ENCODE measurements around the gene ZNF490. TPM values are rescaled to one million over a fixed set of nuclear protein-coding genes. Genes with fewer than 3 reads are reported as not detected.

ZNF490 gene
- total and polyA plus RNA-seq, 10 of the 15 experiments (the other 5 are each of a cell fraction or from before 2014, with no cell fraction given), result 0.57 to 8.4 (median 3.2) TPM

DNA sequence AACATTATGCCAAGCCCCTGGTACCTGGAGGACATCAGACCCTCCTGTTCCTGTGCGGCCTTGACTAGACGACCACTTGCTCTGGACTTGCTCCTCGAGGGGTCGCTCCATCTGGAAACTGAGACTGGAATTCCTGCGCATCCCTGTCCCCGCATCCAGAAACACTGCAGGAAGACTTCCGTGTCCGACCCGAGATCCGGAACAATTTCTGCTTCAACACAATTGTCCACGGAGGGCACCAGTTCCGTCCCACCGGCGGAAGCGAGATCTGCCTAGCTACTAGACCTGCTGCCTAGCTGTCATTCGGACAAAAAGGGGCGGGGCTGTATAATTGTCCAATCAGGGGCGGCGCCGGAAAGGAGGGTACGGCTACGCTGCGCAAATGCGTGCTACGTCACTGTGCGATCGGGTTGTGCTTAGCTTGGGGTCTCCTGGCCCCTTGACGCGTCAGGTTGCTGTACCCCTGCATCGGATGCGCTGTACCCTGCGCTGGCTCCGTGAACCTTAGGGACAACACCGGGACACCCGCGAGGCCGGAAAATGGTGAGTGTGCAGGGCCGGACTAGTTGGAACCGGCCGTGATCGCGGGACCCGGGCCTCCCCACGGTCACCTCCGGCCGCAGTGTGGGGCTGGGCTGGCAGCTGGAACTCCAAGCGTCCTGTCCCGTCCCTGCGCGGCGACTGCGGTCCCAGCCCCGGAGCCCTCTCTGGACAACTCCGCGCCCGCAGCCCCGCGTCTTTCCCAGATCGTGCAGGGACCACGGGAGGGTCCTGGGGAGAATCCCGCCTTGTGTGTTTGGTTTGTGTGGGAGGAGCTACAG is at the start of gene ZNF490, which contains the start of gene ZNF791 (continued):
- TF ChIP-seq, protein P1, sequence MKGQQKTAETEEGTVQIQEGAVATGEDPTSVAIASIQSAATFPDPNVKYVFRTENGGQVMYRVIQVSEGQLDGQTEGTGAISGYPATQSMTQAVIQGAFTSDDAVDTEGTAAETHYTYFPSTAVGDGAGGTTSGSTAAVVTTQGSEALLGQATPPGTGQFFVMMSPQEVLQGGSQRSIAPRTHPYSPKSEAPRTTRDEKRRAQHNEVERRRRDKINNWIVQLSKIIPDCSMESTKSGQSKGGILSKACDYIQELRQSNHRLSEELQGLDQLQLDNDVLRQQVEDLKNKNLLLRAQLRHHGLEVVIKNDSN (IDR thresholded peaks at IDR 0.05; ENCODE audit: borderline replicate concordance, extremely low read length, insufficient read depth, low read depth, low read length), result no peak
- TF ChIP-seq FOXK2 (IDR thresholded peaks at IDR 0.05), result no peak; the same call in 1 of the 2 replicates
- peak; percentile 96 for TF ChIP-seq RFX5 (IDR thresholded peaks at IDR 0.05; ENCODE audit: low read depth, low read length)
- TF ChIP-seq KDM1A (IDR thresholded peaks at IDR 0.05; ENCODE audit: borderline replicate concordance), result no peak
- TF ChIP-seq, protein P2, sequence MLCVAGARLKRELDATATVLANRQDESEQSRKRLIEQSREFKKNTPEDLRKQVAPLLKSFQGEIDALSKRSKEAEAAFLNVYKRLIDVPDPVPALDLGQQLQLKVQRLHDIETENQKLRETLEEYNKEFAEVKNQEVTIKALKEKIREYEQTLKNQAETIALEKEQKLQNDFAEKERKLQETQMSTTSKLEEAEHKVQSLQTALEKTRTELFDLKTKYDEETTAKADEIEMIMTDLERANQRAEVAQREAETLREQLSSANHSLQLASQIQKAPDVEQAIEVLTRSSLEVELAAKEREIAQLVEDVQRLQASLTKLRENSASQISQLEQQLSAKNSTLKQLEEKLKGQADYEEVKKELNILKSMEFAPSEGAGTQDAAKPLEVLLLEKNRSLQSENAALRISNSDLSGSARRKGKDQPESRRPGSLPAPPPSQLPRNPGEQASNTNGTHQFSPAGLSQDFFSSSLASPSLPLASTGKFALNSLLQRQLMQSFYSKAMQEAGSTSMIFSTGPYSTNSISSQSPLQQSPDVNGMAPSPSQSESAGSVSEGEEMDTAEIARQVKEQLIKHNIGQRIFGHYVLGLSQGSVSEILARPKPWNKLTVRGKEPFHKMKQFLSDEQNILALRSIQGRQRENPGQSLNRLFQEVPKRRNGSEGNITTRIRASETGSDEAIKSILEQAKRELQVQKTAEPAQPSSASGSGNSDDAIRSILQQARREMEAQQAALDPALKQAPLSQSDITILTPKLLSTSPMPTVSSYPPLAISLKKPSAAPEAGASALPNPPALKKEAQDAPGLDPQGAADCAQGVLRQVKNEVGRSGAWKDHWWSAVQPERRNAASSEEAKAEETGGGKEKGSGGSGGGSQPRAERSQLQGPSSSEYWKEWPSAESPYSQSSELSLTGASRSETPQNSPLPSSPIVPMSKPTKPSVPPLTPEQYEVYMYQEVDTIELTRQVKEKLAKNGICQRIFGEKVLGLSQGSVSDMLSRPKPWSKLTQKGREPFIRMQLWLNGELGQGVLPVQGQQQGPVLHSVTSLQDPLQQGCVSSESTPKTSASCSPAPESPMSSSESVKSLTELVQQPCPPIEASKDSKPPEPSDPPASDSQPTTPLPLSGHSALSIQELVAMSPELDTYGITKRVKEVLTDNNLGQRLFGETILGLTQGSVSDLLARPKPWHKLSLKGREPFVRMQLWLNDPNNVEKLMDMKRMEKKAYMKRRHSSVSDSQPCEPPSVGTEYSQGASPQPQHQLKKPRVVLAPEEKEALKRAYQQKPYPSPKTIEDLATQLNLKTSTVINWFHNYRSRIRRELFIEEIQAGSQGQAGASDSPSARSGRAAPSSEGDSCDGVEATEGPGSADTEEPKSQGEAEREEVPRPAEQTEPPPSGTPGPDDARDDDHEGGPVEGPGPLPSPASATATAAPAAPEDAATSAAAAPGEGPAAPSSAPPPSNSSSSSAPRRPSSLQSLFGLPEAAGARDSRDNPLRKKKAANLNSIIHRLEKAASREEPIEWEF (IDR thresholded peaks at IDR 0.05; ENCODE audit: insufficient replicate concordance, low read depth, low read length), result no peak
- TF ChIP-seq TARDBP (IDR thresholded peaks at IDR 0.05; ENCODE audit: borderline replicate concordance), result no peak
- no peak; the same call in 1 of the 2 replicates for TF ChIP-seq SMC3 (IDR thresholded peaks at IDR 0.05; ENCODE audit: borderline replicate concordance, low read length)
- TF ChIP-seq SIN3A (IDR thresholded peaks at IDR 0.05; ENCODE audit: low read depth, low read length), result peak; percentile 89; the same call in 1 of the 2 replicates
- no peak for TF ChIP-seq BRCA1 (IDR thresholded peaks at IDR 0.05; ENCODE audit: low read depth, low read length)
- TF ChIP-seq TCF12 (IDR thresholded peaks at IDR 0.05; ENCODE audit: low read depth, low read length), result no peak
- TF ChIP-seq ZNF274 (IDR thresholded peaks at IDR 0.05; ENCODE audit: insufficient read depth, insufficient read length), result no peak
- TF ChIP-seq IKZF1 (conservative IDR thresholded peaks at IDR 0.05), result peak; percentile 78
- peak; percentile 79 for TF ChIP-seq HCFC1 (IDR thresholded peaks at IDR 0.05; ENCODE audit: low read length)
- peak; percentile 64 to 74 for TF ChIP-seq IKZF2 (IDR thresholded peaks at IDR 0.05)
- TF ChIP-seq DPF2 (IDR thresholded peaks at IDR 0.05), result peak; percentile 63; the same call in 1 of the 2 replicates
- peak; percentile 9; the same call in 1 of the 2 replicates for TF ChIP-seq NRF1 (conservative IDR thresholded peaks at IDR 0.05; ENCODE audit: low read depth, low read length)
- peak; percentile 44; the same call in 1 of the 2 replicates for TF ChIP-seq SMARCA5 (IDR thresholded peaks at IDR 0.05)
- TF ChIP-seq ZNF384 (IDR thresholded peaks at IDR 0.05; ENCODE audit: borderline replicate concordance, low read depth, low read length), result peak; percentile 29; the same call in 1 of the 2 replicates
- TF ChIP-seq, protein P3, sequence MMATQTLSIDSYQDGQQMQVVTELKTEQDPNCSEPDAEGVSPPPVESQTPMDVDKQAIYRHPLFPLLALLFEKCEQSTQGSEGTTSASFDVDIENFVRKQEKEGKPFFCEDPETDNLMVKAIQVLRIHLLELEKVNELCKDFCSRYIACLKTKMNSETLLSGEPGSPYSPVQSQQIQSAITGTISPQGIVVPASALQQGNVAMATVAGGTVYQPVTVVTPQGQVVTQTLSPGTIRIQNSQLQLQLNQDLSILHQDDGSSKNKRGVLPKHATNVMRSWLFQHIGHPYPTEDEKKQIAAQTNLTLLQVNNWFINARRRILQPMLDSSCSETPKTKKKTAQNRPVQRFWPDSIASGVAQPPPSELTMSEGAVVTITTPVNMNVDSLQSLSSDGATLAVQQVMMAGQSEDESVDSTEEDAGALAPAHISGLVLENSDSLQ (IDR thresholded peaks at IDR 0.05), result peak; percentile 95
- TF ChIP-seq, protein P4, sequence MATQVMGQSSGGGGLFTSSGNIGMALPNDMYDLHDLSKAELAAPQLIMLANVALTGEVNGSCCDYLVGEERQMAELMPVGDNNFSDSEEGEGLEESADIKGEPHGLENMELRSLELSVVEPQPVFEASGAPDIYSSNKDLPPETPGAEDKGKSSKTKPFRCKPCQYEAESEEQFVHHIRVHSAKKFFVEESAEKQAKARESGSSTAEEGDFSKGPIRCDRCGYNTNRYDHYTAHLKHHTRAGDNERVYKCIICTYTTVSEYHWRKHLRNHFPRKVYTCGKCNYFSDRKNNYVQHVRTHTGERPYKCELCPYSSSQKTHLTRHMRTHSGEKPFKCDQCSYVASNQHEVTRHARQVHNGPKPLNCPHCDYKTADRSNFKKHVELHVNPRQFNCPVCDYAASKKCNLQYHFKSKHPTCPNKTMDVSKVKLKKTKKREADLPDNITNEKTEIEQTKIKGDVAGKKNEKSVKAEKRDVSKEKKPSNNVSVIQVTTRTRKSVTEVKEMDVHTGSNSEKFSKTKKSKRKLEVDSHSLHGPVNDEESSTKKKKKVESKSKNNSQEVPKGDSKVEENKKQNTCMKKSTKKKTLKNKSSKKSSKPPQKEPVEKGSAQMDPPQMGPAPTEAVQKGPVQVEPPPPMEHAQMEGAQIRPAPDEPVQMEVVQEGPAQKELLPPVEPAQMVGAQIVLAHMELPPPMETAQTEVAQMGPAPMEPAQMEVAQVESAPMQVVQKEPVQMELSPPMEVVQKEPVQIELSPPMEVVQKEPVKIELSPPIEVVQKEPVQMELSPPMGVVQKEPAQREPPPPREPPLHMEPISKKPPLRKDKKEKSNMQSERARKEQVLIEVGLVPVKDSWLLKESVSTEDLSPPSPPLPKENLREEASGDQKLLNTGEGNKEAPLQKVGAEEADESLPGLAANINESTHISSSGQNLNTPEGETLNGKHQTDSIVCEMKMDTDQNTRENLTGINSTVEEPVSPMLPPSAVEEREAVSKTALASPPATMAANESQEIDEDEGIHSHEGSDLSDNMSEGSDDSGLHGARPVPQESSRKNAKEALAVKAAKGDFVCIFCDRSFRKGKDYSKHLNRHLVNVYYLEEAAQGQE (IDR thresholded peaks at IDR 0.05; ENCODE audit: low read depth, low read length), result no peak

Measured in GM12878 (cell line).